HG02610 (cell line): ENCODE results near the gene LGI4.
"Not testable (repeated sequence)": the region's sequence is repeated elsewhere in the genome, so short reads cannot be mapped to it uniquely, and the experiment has no call there.

Experiments used
- ATAC-seq: cut with Tn5 transposase; IDR thresholded peaks from one replicate; pipeline ENCODE4 v1.9.1; 2021; ENCODE audit warnings: mild to moderate bottlenecking, moderate library complexity; ENCODE audit not compliant: unreplicated experiment

Gene LGI4

GRCh38 chr19:35161434-35161743 is 26.5 kb upstream of the LGI4 start:
- ATAC-seq: no peak

- ATAC-seq: no peak
These were observed 26.0 kb upstream of the LGI4 start for GRCh38 chr19:35160629-35161433.

- ATAC-seq: no peak
These were observed 24.7 kb upstream of the LGI4 start for GRCh38 chr19:35159606-35160005.

GRCh38 chr19:35157431-35157830 is 22.6 kb upstream of the LGI4 start:
- no peak for ATAC-seq

- ATAC-seq: no peak
These were observed 21.8 kb upstream of the LGI4 start for GRCh38 chr19:35156673-35157014.

- no peak for ATAC-seq
These were observed 21.3 kb upstream of the LGI4 start for GRCh38 chr19:35155981-35156672.

GRCh38 chr19:35155441-35155840 is 20.6 kb upstream of the LGI4 start:
- no peak for ATAC-seq

GRCh38 chr19:35154525-35155406 is 19.9 kb upstream of the LGI4 start, which contains the start of gene FXYD5:
Gene FXYD5, plus strand, starts transcription at chr19:35154735. Its CDS starts 816 bp downstream, at chr19:35155551.
- ATAC-seq: no peak

GRCh38 chr19:35153701-35154524 is 19.1 kb upstream of the LGI4 start:
- no peak for ATAC-seq

- ATAC-seq: not testable (repeated sequence)
These were observed 18.3 kb upstream of the LGI4 start for GRCh38 chr19:35153129-35153522.

- ATAC-seq: no peak
These were observed 16.6 kb upstream of the LGI4 start for GRCh38 chr19:35151273-35152065.

- ATAC-seq: no peak
These were observed 15.6 kb upstream of the LGI4 start for GRCh38 chr19:35150445-35150844.

- no peak for ATAC-seq
These were observed 14.6 kb upstream of the LGI4 start for GRCh38 chr19:35149463-35149862.

GRCh38 chr19:35146746-35147459 is 12.0 kb upstream of the LGI4 start:
- no peak for ATAC-seq

GRCh38 chr19:35144600-35145436 is 10.0 kb upstream of the LGI4 start:
- ATAC-seq: no peak

- ATAC-seq: no peak
These were observed 9.4 kb upstream of the LGI4 start for GRCh38 chr19:35144259-35144599.

GRCh38 chr19:35143818-35144217 is 9.0 kb upstream of the LGI4 start:
- no peak for ATAC-seq

GRCh38 chr19:35143231-35143715 is 8.4 kb upstream of the LGI4 start, which contains the start of gene FXYD7:
Gene FXYD7, plus strand, starts transcription at chr19:35143255. Its CDS starts 79 bp downstream, at chr19:35143334.
- ATAC-seq: no peak
